HG03575 (cell line): ENCODE data around the gene CA11.
"Not testable (repeated sequence)": the region's sequence is repeated elsewhere in the genome, so short reads cannot be mapped to it uniquely, and the experiment has no call there.

ENCODE experiments used
- ATAC-seq: cut with Tn5 transposase; IDR thresholded peaks from one replicate; pipeline ENCODE4 v1.9.1; 2021; ENCODE audit not compliant: unreplicated experiment, insufficient number of reproducible peaks, low FRiP score; ENCODE audit errors: extremely low read depth

The CA11 gene

GRCh38 chr19:48633148-48634035 is 12.6 kb downstream of the CA11 start:
- no peak for ATAC-seq

- no peak for ATAC-seq
Measured at GRCh38 chr19:48632692-48633147, 13.3 kb downstream of the CA11 start.

GRCh38 chr19:48632286-48632685 is 13.7 kb downstream of the CA11 start:
- not testable (repeated sequence) for ATAC-seq

GRCh38 chr19:48631225-48631624 is 14.8 kb downstream of the CA11 start:
- ATAC-seq = no peak

GRCh38 chr19:48630296-48631063 is 15.5 kb downstream of the CA11 start:
- ATAC-seq = no peak

- ATAC-seq = no peak
Measured at GRCh38 chr19:48629599-48630295, 16.2 kb downstream of the CA11 start.

GRCh38 chr19:48629297-48629598 is 16.7 kb downstream of the CA11 start:
- ATAC-seq = no peak

GRCh38 chr19:48628486-48629296 is 17.3 kb downstream of the CA11 start:
- ATAC-seq = no peak

GRCh38 chr19:48627865-48628314 is 18.1 kb downstream of the CA11 start:
- no peak for ATAC-seq

GRCh38 chr19:48627201-48627864 is 18.7 kb downstream of the CA11 start:
- no peak for ATAC-seq

GRCh38 chr19:48625891-48626327 is 20.1 kb downstream of the CA11 start:
- no peak for ATAC-seq

- ATAC-seq = no peak
Measured at GRCh38 chr19:48624791-48625723, 20.9 kb downstream of the CA11 start.

- ATAC-seq = no peak
Measured at GRCh38 chr19:48624067-48624594, 21.9 kb downstream of the CA11 start.

- no peak for ATAC-seq
Measured at GRCh38 chr19:48623556-48624066, 22.4 kb downstream of the CA11 start.

- ATAC-seq = no peak
Measured at GRCh38 chr19:48619692-48620585, 26.0 kb downstream of the CA11 start.
